HG02973 (cell line): ENCODE data around the gene MOB3A.
"Not testable (repeated sequence)": the region's sequence is repeated elsewhere in the genome, so short reads cannot be mapped to it uniquely, and the experiment has no call there.

ENCODE experiments used
- ATAC-seq: cut with Tn5 transposase; IDR thresholded peaks from one replicate; pipeline ENCODE4 v1.9.1; 2021; ENCODE audit warnings: moderate library complexity; ENCODE audit not compliant: unreplicated experiment

Gene MOB3A

GRCh38 chr19:2096034-2096479 lies at the start of gene MOB3A:
TSS of gene MOB3A (minus strand) at chr19:2096326. CDS start at chr19:2078560, 17,766 bp downstream.
- ATAC-seq: peak; percentile 36

GRCh38 chr19:2145831-2146241 lies 49.7 kb upstream of the MOB3A start:
- no peak for ATAC-seq

- ATAC-seq: no peak
Observed at GRCh38 chr19:2144190-2144589, 48.1 kb upstream of the MOB3A start.

DNA sequence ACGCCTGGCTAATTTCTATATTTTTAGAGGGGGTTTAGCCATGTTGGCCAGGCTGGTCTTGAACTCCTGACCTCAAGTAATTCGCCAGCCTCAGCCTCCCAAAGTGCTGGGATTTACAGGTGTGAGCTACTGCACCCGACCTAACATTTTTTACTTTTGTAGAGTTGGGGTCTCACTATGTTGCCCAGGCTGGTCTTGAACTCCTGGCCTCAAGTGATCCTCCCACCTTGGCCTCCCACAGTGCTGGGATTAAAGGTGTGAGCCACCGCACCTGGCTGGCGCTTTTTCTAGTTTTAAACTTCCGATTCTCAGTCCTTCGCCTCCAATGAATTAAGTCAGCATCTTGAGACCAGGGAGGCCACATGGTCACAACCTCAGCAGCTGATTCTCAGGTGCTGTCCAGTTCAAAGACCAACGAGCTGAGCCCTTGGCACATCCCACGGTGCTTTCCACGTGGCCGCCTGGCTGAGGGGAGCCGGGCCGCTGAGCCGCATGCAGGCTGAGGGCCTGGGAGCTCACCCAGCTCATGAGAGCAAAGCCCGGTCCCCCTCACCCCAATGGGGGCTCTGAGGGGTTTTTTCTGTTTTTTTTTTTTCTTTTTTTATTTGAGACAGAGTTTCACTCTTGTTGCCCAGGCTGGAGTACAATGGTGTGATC lies 46.2 kb upstream of the MOB3A start:
- ATAC-seq: no peak

DNA sequence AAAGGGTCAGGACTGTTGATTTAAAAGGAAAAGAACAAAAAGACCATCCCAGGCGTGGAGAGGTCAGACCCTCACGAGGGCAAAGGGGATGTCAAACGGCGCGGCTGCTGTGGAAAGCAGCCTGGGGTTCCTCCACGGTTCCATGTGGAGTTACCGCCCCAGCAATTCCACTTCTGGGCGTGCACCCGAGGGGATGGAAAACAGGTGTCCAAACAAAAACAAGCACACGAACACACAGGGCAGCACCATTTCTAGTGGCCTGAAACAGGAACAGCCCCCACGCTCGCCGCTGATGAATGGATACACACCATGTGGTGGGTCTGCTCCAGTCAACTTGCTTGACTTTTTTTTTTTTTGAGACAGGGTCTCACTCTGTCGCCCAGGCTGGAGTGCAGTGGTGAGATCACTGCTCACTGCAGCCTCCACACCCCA lies 44.0 kb upstream of the MOB3A start:
- ATAC-seq: no peak

GRCh38 chr19:2139385-2140137 lies 43.4 kb upstream of the MOB3A start:
- ATAC-seq: no peak

- no peak for ATAC-seq
Observed at GRCh38 chr19:2138061-2138728, 42.1 kb upstream of the MOB3A start.

DNA sequence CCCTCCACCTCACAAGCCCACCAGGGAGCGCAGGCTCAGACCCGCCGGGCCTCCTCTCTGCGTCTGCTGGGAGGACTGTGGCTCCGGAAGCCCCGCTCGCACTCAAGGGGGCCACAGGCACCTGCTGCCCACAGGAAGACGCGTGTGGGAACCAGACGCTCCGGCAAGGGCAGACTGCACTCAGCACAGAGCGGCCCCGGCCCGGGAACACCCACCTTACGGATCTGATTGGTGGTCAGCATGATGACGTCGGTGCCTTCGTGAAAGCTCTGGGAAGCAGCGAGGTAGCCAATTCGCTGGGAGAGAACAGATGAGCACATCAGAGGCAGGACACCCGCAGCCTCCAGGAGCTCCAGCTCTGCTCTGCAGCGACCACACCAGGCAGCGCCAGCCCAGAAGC lies 40.7 kb upstream of the MOB3A start:
- ATAC-seq: no peak

- ATAC-seq: no peak
Observed at GRCh38 chr19:2135474-2136402, 39.6 kb upstream of the MOB3A start.

- ATAC-seq: no peak
Observed at GRCh38 chr19:2132731-2133490, 36.8 kb upstream of the MOB3A start.

GRCh38 chr19:2132191-2132590 lies 36.1 kb upstream of the MOB3A start:
- ATAC-seq: no peak

DNA sequence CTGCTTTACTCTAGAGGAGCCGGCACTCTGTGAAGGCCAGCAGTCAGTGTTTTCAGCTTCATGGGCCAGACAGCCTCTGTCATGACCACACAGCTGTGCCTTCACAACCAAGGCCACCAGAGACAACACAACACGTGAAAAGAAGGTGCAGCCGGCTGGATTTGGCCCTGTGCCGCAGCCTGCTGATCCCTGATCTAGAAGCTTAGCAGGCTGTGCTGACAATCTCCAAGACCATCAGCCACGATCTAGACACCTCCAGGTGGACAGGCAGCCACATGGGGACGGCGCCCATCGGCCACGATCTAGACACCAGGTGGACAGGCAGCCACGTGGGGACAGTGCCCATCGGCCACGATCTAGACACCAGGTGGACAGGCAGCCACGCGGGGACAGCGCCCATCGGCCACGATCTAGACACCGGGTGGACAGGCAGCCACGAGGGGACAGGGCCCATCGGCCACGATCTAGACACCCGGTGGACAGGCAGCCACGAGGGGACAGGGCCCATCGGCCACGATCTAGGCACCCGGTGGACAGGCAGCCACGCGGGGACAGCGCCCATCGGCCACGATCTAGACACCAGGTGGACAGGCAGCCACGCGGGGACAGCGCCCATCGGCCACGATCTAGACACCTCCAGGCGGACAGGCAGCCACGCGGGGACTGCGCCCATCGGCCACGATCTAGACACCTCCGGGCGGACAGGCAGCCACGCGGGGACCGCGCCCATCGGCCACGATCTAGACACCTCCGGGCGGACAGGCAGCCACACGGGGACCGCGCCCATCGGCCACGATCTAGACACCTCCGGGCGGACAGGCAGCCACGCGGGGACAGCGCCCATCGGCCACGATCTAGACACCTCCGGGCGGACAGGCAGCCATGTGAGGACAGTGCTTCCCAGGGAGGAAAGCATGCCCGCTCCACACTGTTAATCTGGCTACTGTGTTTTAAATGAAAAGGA lies 35.2 kb upstream of the MOB3A start:
- not testable (repeated sequence) for ATAC-seq

DNA sequence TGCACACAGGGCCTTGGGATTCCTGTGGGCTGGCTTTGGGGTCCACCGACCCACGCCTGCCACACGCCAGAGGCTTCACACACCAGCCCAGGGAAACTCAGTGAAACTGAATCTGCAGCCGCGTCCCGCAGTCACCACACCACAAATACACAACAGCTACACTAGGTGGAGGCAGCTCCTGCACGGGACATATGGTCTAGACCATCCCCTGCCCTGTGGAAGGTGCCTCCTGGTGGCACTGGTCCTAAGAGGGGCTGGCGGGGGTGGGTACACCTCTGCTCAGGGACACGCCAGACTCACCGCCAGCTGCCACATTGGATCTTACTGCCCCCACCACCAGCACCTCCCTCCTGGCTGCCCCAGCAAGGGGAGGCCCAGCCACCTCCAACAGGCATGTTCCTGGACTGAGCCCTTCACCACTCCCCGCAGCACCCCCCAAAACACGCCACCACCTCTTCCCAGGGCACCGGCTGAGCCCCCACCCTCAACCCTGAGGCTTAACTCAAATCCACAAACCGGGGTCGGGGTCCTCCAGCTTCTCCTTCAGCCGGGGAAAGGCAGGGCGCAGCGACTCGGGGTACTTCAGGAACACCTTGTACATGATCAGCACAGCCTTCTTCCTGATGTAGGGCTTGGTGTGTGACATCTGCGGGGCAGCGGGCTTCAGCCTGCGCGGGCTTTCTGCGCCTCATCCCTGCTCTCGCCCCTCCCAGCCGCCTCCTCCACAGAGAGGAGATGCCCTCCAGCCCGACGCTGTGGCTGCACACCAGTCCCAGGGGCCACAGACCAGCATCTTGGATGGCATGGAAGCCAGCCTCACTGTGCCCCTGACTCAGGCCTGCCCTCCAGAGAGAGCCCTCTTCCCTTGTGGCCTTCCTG lies 34.0 kb upstream of the MOB3A start:
- ATAC-seq: no peak

DNA sequence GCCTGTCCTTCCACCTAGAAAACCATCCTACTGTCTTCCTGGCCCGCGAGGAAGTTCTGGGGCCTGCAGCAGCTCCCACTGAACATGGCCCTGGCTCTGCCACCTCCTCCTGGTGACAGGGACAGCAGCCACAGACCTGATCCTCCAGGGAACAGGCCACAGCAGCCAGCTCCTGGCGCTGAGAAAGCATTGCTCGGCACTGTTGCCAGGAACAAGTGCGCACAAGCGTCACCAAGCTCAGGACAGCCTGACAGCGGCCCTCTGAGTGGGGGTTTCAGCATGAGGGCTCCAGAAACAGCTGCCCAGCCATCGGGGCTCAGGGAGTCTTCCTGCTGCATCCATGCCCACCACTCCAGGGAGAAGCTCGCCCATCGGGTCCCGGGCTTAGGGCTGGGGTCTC lies 33.4 kb upstream of the MOB3A start:
- ATAC-seq: no peak

DNA sequence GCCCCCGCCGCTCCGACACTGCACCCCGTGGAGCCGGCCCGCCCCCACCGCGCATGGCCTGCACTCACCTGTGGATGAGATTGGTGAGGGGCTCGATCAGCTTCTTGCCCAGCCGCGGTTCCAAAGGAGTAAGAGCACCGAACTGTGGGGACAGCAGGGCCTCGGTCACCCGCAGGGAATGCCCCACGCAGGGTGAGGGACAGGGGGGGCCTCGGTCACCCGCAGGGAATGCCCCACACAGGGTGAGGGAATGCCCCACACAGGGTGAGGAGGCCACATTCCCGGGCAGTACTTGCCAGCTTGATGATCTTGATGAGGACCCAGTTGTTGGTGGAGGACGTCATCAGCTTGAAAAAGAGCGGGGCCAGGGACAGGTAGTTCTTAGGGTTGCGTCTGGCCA lies 32.9 kb upstream of the MOB3A start:
- ATAC-seq: no peak

- not testable (repeated sequence) for ATAC-seq
Observed at GRCh38 chr19:2128252-2128651, 32.1 kb upstream of the MOB3A start.

DNA sequence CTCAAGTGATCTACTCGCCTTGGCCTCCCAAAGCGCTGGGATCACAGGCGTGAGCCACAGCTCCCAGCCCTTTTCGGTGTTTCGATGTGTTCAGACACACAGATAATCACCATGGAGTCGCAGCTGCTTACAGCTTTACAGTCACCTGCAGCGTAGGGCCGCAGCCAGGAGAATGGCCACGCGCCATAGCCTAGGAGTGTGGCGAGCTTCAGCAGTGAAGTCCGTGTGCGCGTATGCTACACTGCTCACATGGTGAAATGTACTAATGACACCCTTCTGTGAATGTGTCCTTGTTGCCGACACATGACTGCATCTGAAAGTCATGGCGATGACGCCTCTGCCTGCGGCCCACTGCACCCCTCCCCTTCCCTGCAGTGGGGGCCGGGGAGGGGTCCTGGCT lies 31.6 kb upstream of the MOB3A start:
- no peak for ATAC-seq
